ENCODE results near the gene TMEM225B.

Gene TMEM225B

GRCh38 chr7:99638731-99639130, 40.7 kb downstream of the TMEM225B start:
- peaks cover 2% of the 10 kb centered on the region for H3K36me3 ChIP-seq (ENCODE audit: control insufficient read depth, insufficient read depth, low read length)
- no peaks in the 10 kb centered on the region for H3K27me3 ChIP-seq (replicated peaks; ENCODE audit: control insufficient read depth, insufficient read depth, low read length)
- TF ChIP-seq CTCF (IDR thresholded peaks at IDR 0.05; ENCODE audit: insufficient read depth, low read length, poor library complexity, severe bottlenecking) = no peak

GRCh38 chr7:99639267-99639666, 41.2 kb downstream of the TMEM225B start:
- DNase-seq (ENCODE audit: extremely low read depth, insufficient read length) = no peak
- Histone ChIP-seq H3K36me3 (ENCODE audit: control insufficient read depth, insufficient read depth, low read length) (no peaks in the 10 kb centered on the region; the same call in 1 of the 2 replicates), H3K27me3 (replicated peaks; ENCODE audit: control insufficient read depth, insufficient read depth, low read length) (no peaks in the 10 kb centered on the region), H3K4me3 (replicated peaks; ENCODE audit: low read depth, low read length) (no peak overlapping the region)
- TF ChIP-seq CTCF (IDR thresholded peaks at IDR 0.05; ENCODE audit: insufficient read depth, low read length, poor library complexity, severe bottlenecking) = no peak

More at GRCh38 chr7:99638731-99639130, 40.7 kb downstream of the TMEM225B start:
- no peak for DNase-seq (ENCODE audit: extremely low read depth, insufficient read length)
- H3K4me3 ChIP-seq (replicated peaks; ENCODE audit: low read depth, low read length) = no peak overlapping the region

GRCh38 chr7:99642027-99642426, 44.0 kb downstream of the TMEM225B start:
- no peaks in the 10 kb centered on the region for H3K27me3 ChIP-seq (replicated peaks; ENCODE audit: control insufficient read depth, insufficient read depth, low read length)
- no peak for TF ChIP-seq CTCF (IDR thresholded peaks at IDR 0.05; ENCODE audit: insufficient read depth, low read length, poor library complexity, severe bottlenecking)
- no peak overlapping the region for H3K4me3 ChIP-seq (replicated peaks; ENCODE audit: low read depth, low read length)
- no peaks in the 10 kb centered on the region; the same call in 1 of the 2 replicates for H3K36me3 ChIP-seq (ENCODE audit: control insufficient read depth, insufficient read depth, low read length)
- no peak for DNase-seq (ENCODE audit: extremely low read depth, insufficient read length)

- no peak for DNase-seq (ENCODE audit: extremely low read depth, insufficient read length)
- no peak overlapping the region for H3K4me3 ChIP-seq (replicated peaks; ENCODE audit: low read depth, low read length)
- H3K27me3 ChIP-seq (replicated peaks; ENCODE audit: control insufficient read depth, insufficient read depth, low read length) = no peaks in the 10 kb centered on the region
- TF ChIP-seq CTCF (IDR thresholded peaks at IDR 0.05; ENCODE audit: insufficient read depth, low read length, poor library complexity, severe bottlenecking) = no peak
- H3K36me3 ChIP-seq (ENCODE audit: control insufficient read depth, insufficient read depth, low read length) = no peaks in the 10 kb centered on the region; the same call in 1 of the 2 replicates
Observed at GRCh38 chr7:99643464-99643863, 45.4 kb downstream of the TMEM225B start.

- Histone ChIP-seq H3K36me3 (ENCODE audit: control insufficient read depth, insufficient read depth, low read length) (no peaks in the 10 kb centered on the region; the same call in 1 of the 2 replicates), H3K27me3 (replicated peaks; ENCODE audit: control insufficient read depth, insufficient read depth, low read length) (no peaks in the 10 kb centered on the region), H3K4me3 (replicated peaks; ENCODE audit: low read depth, low read length) (no peak overlapping the region)
- no peak for TF ChIP-seq CTCF (IDR thresholded peaks at IDR 0.05; ENCODE audit: insufficient read depth, low read length, poor library complexity, severe bottlenecking)
- no peak for DNase-seq (ENCODE audit: extremely low read depth, insufficient read length)
Observed at GRCh38 chr7:99644431-99644830, 46.4 kb downstream of the TMEM225B start.

GRCh38 chr7:99645590-99645989, 47.5 kb downstream of the TMEM225B start:
- no peaks in the 10 kb centered on the region; the same call in 1 of the 2 replicates for H3K36me3 ChIP-seq (ENCODE audit: control insufficient read depth, insufficient read depth, low read length)
- no peak for TF ChIP-seq CTCF (IDR thresholded peaks at IDR 0.05; ENCODE audit: insufficient read depth, low read length, poor library complexity, severe bottlenecking)
- DNase-seq (ENCODE audit: extremely low read depth, insufficient read length) = no peak
- H3K27me3 ChIP-seq (replicated peaks; ENCODE audit: control insufficient read depth, insufficient read depth, low read length) = no peaks in the 10 kb centered on the region
- H3K4me3 ChIP-seq (replicated peaks; ENCODE audit: low read depth, low read length) = no peak overlapping the region
